Measurements from ENCODE around the gene SRP54. TPM values are rescaled to one million over a fixed set of nuclear protein-coding genes. Genes with fewer than 3 reads are reported as not detected.
"Not testable (repeated sequence)": the region's sequence is repeated elsewhere in the genome, so short reads cannot be mapped to it uniquely, and the experiment has no call there.

SRP54 gene
- total and polyA plus RNA-seq, 4 donors: 32.6 to 113 (median 38.4) TPM

- no peaks in the 10 kb centered on the region for H3K27me3 ChIP-seq (ENCODE audit: control insufficient read depth in 4 of 4, insufficient read depth in 4 of 4, low read length in 3 of 4)
- no peak overlapping the region for H3K4me3 ChIP-seq (ENCODE audit: low read depth in 1 of 3, low read length in 3 of 3)
- H3K9ac ChIP-seq (ENCODE audit: low read depth in 1 of 2, low read length in 2 of 2): no peak overlapping the region
- peaks cover 0 to 5% (median 3%) of the 10 kb centered on the region in 4 donors for H3K4me1 ChIP-seq (ENCODE audit: control insufficient read depth in 4 of 4, insufficient read depth in 4 of 4, low read length in 3 of 4)
- H3K9me3 ChIP-seq (ENCODE audit: control insufficient read depth in 4 of 4, low read length in 3 of 4): peaks cover 0 to 4% (median 2%) of the 10 kb centered on the region in 4 donors
- no peak overlapping the region for H3K27ac ChIP-seq (ENCODE audit: low read depth in 1 of 2, low read length in 2 of 2)
- 88% methylated on average over 5 of the region's 5 CpGs for WGBS
- peaks cover 8 to 14% (median 9%) of the 10 kb centered on the region in 4 donors for H3K36me3 ChIP-seq (ENCODE audit: control insufficient read depth in 4 of 4, insufficient read depth in 3 of 4, low read depth in 1 of 4, low read length in 3 of 4)
- no peak for TF ChIP-seq HNF4G (IDR thresholded peaks at IDR 0.05)
- no peak for TF ChIP-seq RXRA (IDR thresholded peaks at IDR 0.05)
- TF ChIP-seq MAX (IDR thresholded peaks at IDR 0.05): no peak
- TF ChIP-seq EGR1 (IDR thresholded peaks at IDR 0.05; ENCODE audit: low read depth in 2 of 2): no peak
- no peak for TF ChIP-seq ZBTB33 (IDR thresholded peaks at IDR 0.05)
- no peak for DNase-seq (ENCODE audit: low spot score)
These were observed 51.6 kb downstream of the SRP54 start for GRCh38 chr14:35034440-35034833.

GRCh38 chr14:35034944-35035554 is 52.3 kb downstream of the SRP54 start:
- not testable (repeated sequence) for H3K27me3 ChIP-seq (ENCODE audit: control insufficient read depth in 4 of 4, insufficient read depth in 4 of 4, low read length in 3 of 4); H3K4me1 ChIP-seq (ENCODE audit: control insufficient read depth in 4 of 4, insufficient read depth in 4 of 4, low read length in 3 of 4); H3K4me3 ChIP-seq (ENCODE audit: low read depth in 1 of 3, low read length in 3 of 3); H3K9me3 ChIP-seq (ENCODE audit: control insufficient read depth in 4 of 4, low read length in 3 of 4); DNase-seq (ENCODE audit: low spot score); H3K27ac ChIP-seq (ENCODE audit: low read depth in 1 of 2, low read length in 2 of 2); H3K9ac ChIP-seq (ENCODE audit: low read depth in 1 of 2, low read length in 2 of 2)
- H3K36me3 ChIP-seq (ENCODE audit: control insufficient read depth in 4 of 4, insufficient read depth in 3 of 4, low read depth in 1 of 4, low read length in 3 of 4): peaks cover 5 to 13% (median 7%) of the 10 kb centered on the region in 4 donors
- TF ChIP-seq RXRA (IDR thresholded peaks at IDR 0.05): peak; percentile 44 to 51
- TF ChIP-seq RAD21 (IDR thresholded peaks at IDR 0.05): peak in 1 of 2 donors; percentile 18
- peak; percentile 91 to 93 for TF ChIP-seq HNF4A (conservative IDR thresholded peaks at IDR 0.05)
- TF ChIP-seq SP1 (IDR thresholded peaks at IDR 0.05): peak; percentile 74
- TF ChIP-seq JUND (IDR thresholded peaks at IDR 0.05): peak in 1 of 2 donors; percentile 49
- peak; percentile 66 for TF ChIP-seq HNF4G (IDR thresholded peaks at IDR 0.05)
- 67% methylated on average over 5 of the region's 5 CpGs for WGBS

- not testable (repeated sequence) for DNase-seq (ENCODE audit: low spot score); H3K4me1 ChIP-seq (ENCODE audit: control insufficient read depth in 4 of 4, insufficient read depth in 4 of 4, low read length in 3 of 4)
- 97% methylated on average over 11 of the region's 17 CpGs for WGBS
These were observed 55.5 kb downstream of the SRP54 start for GRCh38 chr14:35038312-35038711.

GRCh38 chr14:35042632-35043031 is 59.8 kb downstream of the SRP54 start:
- H3K27me3 ChIP-seq (ENCODE audit: control insufficient read depth in 4 of 4, insufficient read depth in 4 of 4, low read length in 3 of 4): no peaks in the 10 kb centered on the region
- DNase-seq (ENCODE audit: low spot score): no peak
- H3K9ac ChIP-seq (ENCODE audit: low read depth in 1 of 2, low read length in 2 of 2): no peak overlapping the region
- H3K4me1 ChIP-seq (ENCODE audit: control insufficient read depth in 4 of 4, insufficient read depth in 4 of 4, low read length in 3 of 4): peaks cover 0 to 12% (median 4%) of the 10 kb centered on the region in 4 donors
- no peak overlapping the region for H3K27ac ChIP-seq (ENCODE audit: low read depth in 1 of 2, low read length in 2 of 2)
- no peaks in the 10 kb centered on the region for H3K9me3 ChIP-seq (ENCODE audit: control insufficient read depth in 4 of 4, low read length in 3 of 4)
- H3K36me3 ChIP-seq (ENCODE audit: control insufficient read depth in 4 of 4, insufficient read depth in 3 of 4, low read depth in 1 of 4, low read length in 3 of 4): no peaks in the 10 kb centered on the region
- WGBS: 92% methylated on average over 3 of the region's 3 CpGs
- no peak overlapping the region for H3K4me3 ChIP-seq (ENCODE audit: low read depth in 1 of 3, low read length in 3 of 3)
- TF ChIP-seq ATF3 (IDR thresholded peaks at IDR 0.05): no peak
- TF ChIP-seq ZBTB33 (IDR thresholded peaks at IDR 0.05): no peak
- no peak for TF ChIP-seq CTCF (IDR thresholded peaks at IDR 0.05; ENCODE audit: low read depth, low read length, missing input control)
- TF ChIP-seq YY1 (IDR thresholded peaks at IDR 0.05): no peak
- TF ChIP-seq MAX (IDR thresholded peaks at IDR 0.05): no peak
- no peak for TF ChIP-seq SP1 (IDR thresholded peaks at IDR 0.05)
- TF ChIP-seq FOXA2 (IDR thresholded peaks at IDR 0.05): no peak
- no peak for TF ChIP-seq EGR1 (IDR thresholded peaks at IDR 0.05; ENCODE audit: low read depth in 2 of 2)
- no peak for TF ChIP-seq JUND (IDR thresholded peaks at IDR 0.05)
- TF ChIP-seq NR2F2 (IDR thresholded peaks at IDR 0.05): no peak
- no peak for TF ChIP-seq RXRA (IDR thresholded peaks at IDR 0.05)
- TF ChIP-seq HNF4G (IDR thresholded peaks at IDR 0.05): no peak
- TF ChIP-seq FOXA1 (IDR thresholded peaks at IDR 0.05): no peak

More at GRCh38 chr14:35038312-35038711, 55.5 kb downstream of the SRP54 start:
- not testable (repeated sequence) for H3K36me3 ChIP-seq (ENCODE audit: control insufficient read depth in 4 of 4, insufficient read depth in 3 of 4, low read depth in 1 of 4, low read length in 3 of 4); H3K27me3 ChIP-seq (ENCODE audit: control insufficient read depth in 4 of 4, insufficient read depth in 4 of 4, low read length in 3 of 4); H3K27ac ChIP-seq (ENCODE audit: low read depth in 1 of 2, low read length in 2 of 2); H3K9ac ChIP-seq (ENCODE audit: low read depth in 1 of 2, low read length in 2 of 2); H3K9me3 ChIP-seq (ENCODE audit: control insufficient read depth in 4 of 4, low read length in 3 of 4); H3K4me3 ChIP-seq (ENCODE audit: low read depth in 1 of 3, low read length in 3 of 3)

Data from liver (tissue), 9 donors.